IPS-15b (cell line): ENCODE data around the gene CERS6.
"Not testable (repeated sequence)": the region's sequence is repeated elsewhere in the genome, so short reads cannot be mapped to it uniquely, and the experiment has no call there.

ENCODE experiments used
- H3K27me3 ChIP-seq: one replicate; pipeline ENCODE4 v1.6.1; 2013; ENCODE audit warnings: low read length; ENCODE audit not compliant: control insufficient read depth, insufficient read depth
- H3K36me3 ChIP-seq: one replicate; pipeline ENCODE4 v1.6.1; 2013; ENCODE audit warnings: low read length; ENCODE audit not compliant: control insufficient read depth, insufficient read depth
- H3K4me1 ChIP-seq: one replicate; pipeline ENCODE4 v1.6.1; 2013; ENCODE audit warnings: mild to moderate bottlenecking, low read length; ENCODE audit not compliant: control insufficient read depth, insufficient read depth
- H3K4me3 ChIP-seq: one replicate; pipeline ENCODE4 v1.5.1; 2013; ENCODE audit warnings: low read depth, low read length
- H3K9ac ChIP-seq: one replicate; pipeline ENCODE4 v1.6.1; 2013; ENCODE audit warnings: low read depth, mild to moderate bottlenecking, low read length
- H3K9me3 ChIP-seq: one replicate; pipeline ENCODE4 v1.6.1; 2013; ENCODE audit warnings: mild to moderate bottlenecking, low read length; ENCODE audit not compliant: control insufficient read depth, insufficient read depth

CERS6 gene

GRCh38 chr2:168791140-168791539 is 335.1 kb downstream of the CERS6 start:
- H3K9ac ChIP-seq, H3K36me3 ChIP-seq, H3K27me3 ChIP-seq, H3K9me3 ChIP-seq, H3K4me1 ChIP-seq, H3K4me3 ChIP-seq: not testable (repeated sequence)

- Histone ChIP-seq H3K9me3 (no peaks in the 10 kb centered on the region), H3K4me3 (no peak overlapping the region), H3K4me1 (peaks cover under 1% of the 10 kb centered on the region), H3K27me3 (no peaks in the 10 kb centered on the region), H3K36me3 (no peaks in the 10 kb centered on the region), H3K9ac (no peak overlapping the region)
Observed at GRCh38 chr2:168793596-168793995, 337.5 kb downstream of the CERS6 start.

- Histone ChIP-seq H3K27me3 (no peaks in the 10 kb centered on the region), H3K4me3 (no peak overlapping the region), H3K9ac (no peak overlapping the region), H3K9me3 (no peaks in the 10 kb centered on the region), H3K36me3 (no peaks in the 10 kb centered on the region), H3K4me1 (peaks cover 8% of the 10 kb centered on the region)
Observed at GRCh38 chr2:168794968-168795367, 338.9 kb downstream of the CERS6 start.

- Histone ChIP-seq H3K9ac (no peak overlapping the region), H3K4me1 (peaks cover 8% of the 10 kb centered on the region), H3K36me3 (no peaks in the 10 kb centered on the region), H3K4me3 (no peak overlapping the region), H3K9me3 (no peaks in the 10 kb centered on the region), H3K27me3 (no peaks in the 10 kb centered on the region)
Observed at GRCh38 chr2:168796090-168796577, 340.1 kb downstream of the CERS6 start.

- Histone ChIP-seq H3K36me3 (no peaks in the 10 kb centered on the region), H3K9ac (no peak overlapping the region), H3K9me3 (no peaks in the 10 kb centered on the region), H3K4me3 (no peak overlapping the region), H3K27me3 (no peaks in the 10 kb centered on the region), H3K4me1 (peaks cover 10% of the 10 kb centered on the region)
Observed at GRCh38 chr2:168796583-168797285, 340.7 kb downstream of the CERS6 start.

GRCh38 chr2:168797286-168797655 is 341.2 kb downstream of the CERS6 start:
- Histone ChIP-seq H3K9ac (no peak overlapping the region), H3K9me3 (no peaks in the 10 kb centered on the region), H3K4me3 (no peak overlapping the region), H3K27me3 (no peaks in the 10 kb centered on the region), H3K36me3 (no peaks in the 10 kb centered on the region), H3K4me1 (peaks cover 15% of the 10 kb centered on the region)

- Histone ChIP-seq H3K9ac (no peak overlapping the region), H3K4me3 (no peak overlapping the region), H3K36me3 (no peaks in the 10 kb centered on the region), H3K4me1 (peaks cover 20% of the 10 kb centered on the region), H3K9me3 (no peaks in the 10 kb centered on the region), H3K27me3 (no peaks in the 10 kb centered on the region)
Observed at GRCh38 chr2:168798076-168798887, 342.2 kb downstream of the CERS6 start.

GRCh38 chr2:168798888-168799410 is 342.9 kb downstream of the CERS6 start:
- Histone ChIP-seq H3K9me3 (no peaks in the 10 kb centered on the region), H3K36me3 (no peaks in the 10 kb centered on the region), H3K27me3 (no peaks in the 10 kb centered on the region), H3K9ac (no peak overlapping the region), H3K4me1 (peaks cover 20% of the 10 kb centered on the region), H3K4me3 (no peak overlapping the region)

GRCh38 chr2:168801471-168801870 is 345.4 kb downstream of the CERS6 start:
- peaks cover 20% of the 10 kb centered on the region for H3K4me1 ChIP-seq
- H3K9ac ChIP-seq: no peak overlapping the region
- no peak overlapping the region for H3K4me3 ChIP-seq

GRCh38 chr2:168801961-168802858 is 346.1 kb downstream of the CERS6 start, which contains the start of gene NOSTRIN:
TSS of gene NOSTRIN (plus strand) at chr2:168802637. CDS start at chr2:168802647, 10 bp downstream.
- H3K9ac ChIP-seq: no peak within 1 kb of the TSS
- no peaks in the 10 kb centered on the region for H3K27me3 ChIP-seq
- H3K36me3 ChIP-seq: no peaks in the 10 kb centered on the region
- H3K4me3 ChIP-seq: no peak within 1 kb of the TSS
- peaks cover 20% of the 10 kb centered on the region for H3K4me1 ChIP-seq
- no peaks in the 10 kb centered on the region for H3K9me3 ChIP-seq

More at GRCh38 chr2:168801471-168801870, 345.4 kb downstream of the CERS6 start:
- Histone ChIP-seq H3K36me3 (no peaks in the 10 kb centered on the region), H3K27me3 (no peaks in the 10 kb centered on the region), H3K9me3 (no peaks in the 10 kb centered on the region)
